ENCODE data around the gene CLIC3. TPM values are rescaled to one million over a fixed set of nuclear protein-coding genes. Genes with fewer than 3 reads are reported as not detected.

CLIC3 gene
- total RNA-seq, 1 donor, result 2.5 TPM

GRCh38 chr9:137044037-137044436 is 47.7 kb upstream of the CLIC3 start:
- Histone ChIP-seq H3K4me3 (ENCODE audit: insufficient read depth, low read length) (no peak overlapping the region), H3K79me2 (ENCODE audit: insufficient read depth, low read length) (peaks cover 30% of the 10 kb centered on the region), H2AFZ (ENCODE audit: low read length) (no peak overlapping the region), H3K9me3 (ENCODE audit: low read depth, low read length) (no peaks in the 10 kb centered on the region), H3K27me3 (ENCODE audit: insufficient read depth, low read length) (peaks cover 17% of the 10 kb centered on the region), H3K27ac (ENCODE audit: low read depth, low read length) (no peak overlapping the region), H3K36me3 (ENCODE audit: insufficient read depth, low read length) (peaks cover 4% of the 10 kb centered on the region), H3K4me1 (ENCODE audit: insufficient read depth, low read length) (peaks cover 15% of the 10 kb centered on the region), H3K4me2 (ENCODE audit: insufficient read depth, low read length) (no peak overlapping the region), H4K20me1 (ENCODE audit: insufficient read depth, low read length) (peaks cover 31% of the 10 kb centered on the region)
- TF ChIP-seq CTCF (IDR thresholded peaks at IDR 0.05; ENCODE audit: extremely low read depth, low read depth, low read length), result no peak
- no peak for DNase-seq (ENCODE audit: insufficient read length, low spot score, missing footprints)

GRCh38 chr9:137042751-137043727 is 46.7 kb upstream of the CLIC3 start:
- H4K20me1 ChIP-seq (ENCODE audit: insufficient read depth, low read length), result peaks cover 34% of the 10 kb centered on the region
- no peaks in the 10 kb centered on the region for H3K9me3 ChIP-seq (ENCODE audit: low read depth, low read length)
- no peak overlapping the region for H3K4me2 ChIP-seq (ENCODE audit: insufficient read depth, low read length)
- peaks cover 30% of the 10 kb centered on the region for H3K79me2 ChIP-seq (ENCODE audit: insufficient read depth, low read length)
- peaks cover 5% of the 10 kb centered on the region for H3K36me3 ChIP-seq (ENCODE audit: insufficient read depth, low read length)
- H3K27ac ChIP-seq (ENCODE audit: low read depth, low read length), result no peak overlapping the region
- no peak for TF ChIP-seq CTCF (IDR thresholded peaks at IDR 0.05; ENCODE audit: extremely low read depth, low read depth, low read length)
- no peak for DNase-seq (ENCODE audit: insufficient read length, low spot score, missing footprints)
- no peak overlapping the region for H2AFZ ChIP-seq (ENCODE audit: low read length)
- peaks cover 13% of the 10 kb centered on the region for H3K27me3 ChIP-seq (ENCODE audit: insufficient read depth, low read length)
- H3K4me3 ChIP-seq (ENCODE audit: insufficient read depth, low read length), result no peak overlapping the region
- peaks cover 15% of the 10 kb centered on the region for H3K4me1 ChIP-seq (ENCODE audit: insufficient read depth, low read length)

GRCh38 chr9:137041124-137041523 is 44.8 kb upstream of the CLIC3 start:
- Histone ChIP-seq H3K27ac (ENCODE audit: low read depth, low read length) (no peak overlapping the region), H3K36me3 (ENCODE audit: insufficient read depth, low read length) (peaks cover 5% of the 10 kb centered on the region), H3K4me3 (ENCODE audit: insufficient read depth, low read length) (no peak overlapping the region), H3K4me2 (ENCODE audit: insufficient read depth, low read length) (no peak overlapping the region), H3K4me1 (ENCODE audit: insufficient read depth, low read length) (peaks cover 10% of the 10 kb centered on the region), H4K20me1 (ENCODE audit: insufficient read depth, low read length) (peaks cover 25% of the 10 kb centered on the region), H3K79me2 (ENCODE audit: insufficient read depth, low read length) (peaks cover 30% of the 10 kb centered on the region), H3K27me3 (ENCODE audit: insufficient read depth, low read length) (no peaks in the 10 kb centered on the region), H3K9me3 (ENCODE audit: low read depth, low read length) (no peaks in the 10 kb centered on the region), H2AFZ (ENCODE audit: low read length) (no peak overlapping the region)
- no peak for DNase-seq (ENCODE audit: insufficient read length, low spot score, missing footprints)
- TF ChIP-seq CTCF (IDR thresholded peaks at IDR 0.05; ENCODE audit: extremely low read depth, low read depth, low read length), result no peak

GRCh38 chr9:137040568-137040967 is 44.2 kb upstream of the CLIC3 start:
- Histone ChIP-seq H3K4me3 (ENCODE audit: insufficient read depth, low read length) (no peak overlapping the region), H4K20me1 (ENCODE audit: insufficient read depth, low read length) (peaks cover 25% of the 10 kb centered on the region), H3K27me3 (ENCODE audit: insufficient read depth, low read length) (no peaks in the 10 kb centered on the region), H3K27ac (ENCODE audit: low read depth, low read length) (no peak overlapping the region), H3K36me3 (ENCODE audit: insufficient read depth, low read length) (peaks cover 5% of the 10 kb centered on the region), H2AFZ (ENCODE audit: low read length) (no peak overlapping the region), H3K79me2 (ENCODE audit: insufficient read depth, low read length) (peaks cover 30% of the 10 kb centered on the region), H3K9me3 (ENCODE audit: low read depth, low read length) (no peaks in the 10 kb centered on the region), H3K4me1 (ENCODE audit: insufficient read depth, low read length) (peaks cover 9% of the 10 kb centered on the region), H3K4me2 (ENCODE audit: insufficient read depth, low read length) (no peak overlapping the region)
- TF ChIP-seq CTCF (IDR thresholded peaks at IDR 0.05; ENCODE audit: extremely low read depth, low read depth, low read length), result no peak
- no peak for DNase-seq (ENCODE audit: insufficient read length, low spot score, missing footprints)
